HepG2 (cell line): ENCODE measurements around the gene ZDHHC14. TPM values are rescaled to one million over a fixed set of nuclear protein-coding genes. Genes with fewer than 3 reads are reported as not detected.

Source experiments
- ATF7-NPFF ChIP-seq: sonication (generic); formaldehyde crosslinking; IDR thresholded peaks from 2 replicates; pipeline ENCODE4 v1.8.1; 2023; ENCODE audit warnings: mild to moderate bottlenecking, low read depth, missing genetic modification reagents, moderate library complexity
- CBX2 ChIP-seq, 2 experiments: fragments of 200-600 bp in 1 of 2; sonication (generic); formaldehyde crosslinking in 1 of 2; IDR thresholded peaks; 2 replicates each; pipeline versions ENCODE4 v1.7.0 to v1.8.1; 2018 to 2022; ENCODE audit warnings: low read depth in 2 of 2, low read length in 1 of 2, mild to moderate bottlenecking in 1 of 2, missing genetic modification reagents in 1 of 2
- HINFP ChIP-seq: sonication (generic); formaldehyde crosslinking; IDR thresholded peaks from 2 replicates; pipeline ENCODE4 v1.4.0; 2020; ENCODE audit warnings: low read depth, mild to moderate bottlenecking, missing genetic modification reagents
- JUND ChIP-seq: sonication (generic); formaldehyde crosslinking; IDR thresholded peaks from 2 replicates; pipeline ENCODE4 v1.8.0; 2022; ENCODE audit warnings: mild to moderate bottlenecking, missing genetic modification reagents
- MTA3 ChIP-seq: sonication (generic); formaldehyde crosslinking; IDR thresholded peaks from 2 replicates; pipeline ENCODE4 v1.4.0; 2020; ENCODE audit warnings: missing genetic modification reagents
- PITX1 ChIP-seq: sonication (generic); formaldehyde crosslinking; IDR thresholded peaks from 2 replicates; pipeline ENCODE4 v1.5.1; 2020; ENCODE audit warnings: mild to moderate bottlenecking, missing genetic modification reagents
- SCMH1 ChIP-seq: sonication (generic); formaldehyde crosslinking; IDR thresholded peaks from 2 replicates; pipeline ENCODE4 v1.9.0; 2021; ENCODE audit warnings: missing genetic modification reagents, mild to moderate bottlenecking, borderline replicate concordance
- SIX4 ChIP-seq: sonication (generic); formaldehyde crosslinking; IDR thresholded peaks from 2 replicates; pipeline ENCODE4 v1.4.0; 2020; ENCODE audit warnings: missing genetic modification reagents
- SOX5 ChIP-seq: IDR thresholded peaks from 2 replicates; pipeline ENCODE4 v1.6.1; 2016; ENCODE audit warnings: borderline replicate concordance
- ZBTB42 ChIP-seq: sonication (generic); formaldehyde crosslinking; IDR thresholded peaks from 2 replicates; pipeline ENCODE4 v1.5.0; 2020; ENCODE audit warnings: mild to moderate bottlenecking, missing genetic modification reagents
- ZNF232 ChIP-seq: sonication (generic); formaldehyde crosslinking; IDR thresholded peaks from 2 replicates; pipeline ENCODE4 v1.4.0; 2020; ENCODE audit warnings: missing genetic modification reagents, borderline replicate concordance
- ZNF572 ChIP-seq: sonication (generic); formaldehyde crosslinking; IDR thresholded peaks from 2 replicates; pipeline ENCODE4 v1.5.1; 2020; ENCODE audit warnings: mild to moderate bottlenecking, missing genetic modification reagents
- ZNF607 ChIP-seq: sonication (generic); formaldehyde crosslinking; IDR thresholded peaks from 2 replicates; pipeline ENCODE4 v1.5.1; 2020; ENCODE audit warnings: missing genetic modification reagents, mild to moderate bottlenecking, borderline replicate concordance
- ZNF619 ChIP-seq: sonication (generic); formaldehyde crosslinking; IDR thresholded peaks from 2 replicates; pipeline ENCODE4 v1.4.0; 2020; ENCODE audit warnings: mild to moderate bottlenecking, missing genetic modification reagents
- ZNF737 ChIP-seq: sonication (generic); formaldehyde crosslinking; IDR thresholded peaks from 2 replicates; pipeline ENCODE4 v1.5.0; 2020; ENCODE audit warnings: missing genetic modification reagents, mild to moderate bottlenecking, borderline replicate concordance
- ZNF781 ChIP-seq: sonication (generic); formaldehyde crosslinking; IDR thresholded peaks from 2 replicates; pipeline ENCODE4 v1.5.1; 2020; ENCODE audit warnings: borderline replicate concordance, mild to moderate bottlenecking, missing genetic modification reagents; ENCODE audit errors: not compliant biosample characterization
- ZNF83 ChIP-seq: sonication (generic); formaldehyde crosslinking; IDR thresholded peaks from 2 replicates; pipeline ENCODE4 v1.4.0; 2020; ENCODE audit warnings: missing genetic modification reagents, mild to moderate bottlenecking, borderline replicate concordance
- polyA plus RNA-seq, 8 experiments: library from polyadenylated mRNA; depleted of rRNA in 3 of 8; stranded (reverse) in 7 of 8; unstranded in 1 of 8; fragments of >200 nt; fragmentation: Illumina TruSeq in 4 of 8; extraction: Trizol in 4 of 8; gene quantifications; 2 replicates each; pipeline versions ENCODE4 v1.2.1 to v1.2.3, GENCODE V29; 2011 to 2016; ENCODE audit warnings: low read depth in 4 of 8, missing spikeins in 1 of 8, mixed read lengths in 1 of 8; ENCODE audit not compliant: insufficient read depth in 1 of 8
- total RNA-seq, 5 experiments: library from RNA; depleted of rRNA; stranded (reverse); fragments of >200 nt; fragmentation: Illumina TruSeq; extraction: Trizol; gene quantifications; 2 replicates each; pipeline ENCODE4 v1.2.3, GENCODE V29; 2016; ENCODE audit warnings: low read depth in 1 of 5
- TF ChIP-seq, protein P1 (sequence below): sonication (generic); formaldehyde crosslinking; IDR thresholded peaks from 2 replicates; pipeline ENCODE4 v1.5.0; 2020; ENCODE audit warnings: mild to moderate bottlenecking, missing genetic modification reagents
- TF ChIP-seq, protein P2 (sequence below): sonication (generic); formaldehyde crosslinking; IDR thresholded peaks from 2 replicates; pipeline ENCODE4 v1.8.1; 2023; ENCODE audit warnings: missing genetic modification reagents, mild to moderate bottlenecking, borderline replicate concordance
- TF ChIP-seq, protein P3 (sequence below): sonication (generic); formaldehyde crosslinking; IDR thresholded peaks from 2 replicates; pipeline ENCODE4 v1.4.0; 2020; ENCODE audit warnings: mild to moderate bottlenecking, low read depth, missing genetic modification reagents

Gene ZDHHC14
- total and polyA plus RNA-seq, 2 of the 13 experiments (the other 11 are each of a cell fraction or from before 2014, with no cell fraction given), result 3.7 to 9.5 TPM

DNA sequence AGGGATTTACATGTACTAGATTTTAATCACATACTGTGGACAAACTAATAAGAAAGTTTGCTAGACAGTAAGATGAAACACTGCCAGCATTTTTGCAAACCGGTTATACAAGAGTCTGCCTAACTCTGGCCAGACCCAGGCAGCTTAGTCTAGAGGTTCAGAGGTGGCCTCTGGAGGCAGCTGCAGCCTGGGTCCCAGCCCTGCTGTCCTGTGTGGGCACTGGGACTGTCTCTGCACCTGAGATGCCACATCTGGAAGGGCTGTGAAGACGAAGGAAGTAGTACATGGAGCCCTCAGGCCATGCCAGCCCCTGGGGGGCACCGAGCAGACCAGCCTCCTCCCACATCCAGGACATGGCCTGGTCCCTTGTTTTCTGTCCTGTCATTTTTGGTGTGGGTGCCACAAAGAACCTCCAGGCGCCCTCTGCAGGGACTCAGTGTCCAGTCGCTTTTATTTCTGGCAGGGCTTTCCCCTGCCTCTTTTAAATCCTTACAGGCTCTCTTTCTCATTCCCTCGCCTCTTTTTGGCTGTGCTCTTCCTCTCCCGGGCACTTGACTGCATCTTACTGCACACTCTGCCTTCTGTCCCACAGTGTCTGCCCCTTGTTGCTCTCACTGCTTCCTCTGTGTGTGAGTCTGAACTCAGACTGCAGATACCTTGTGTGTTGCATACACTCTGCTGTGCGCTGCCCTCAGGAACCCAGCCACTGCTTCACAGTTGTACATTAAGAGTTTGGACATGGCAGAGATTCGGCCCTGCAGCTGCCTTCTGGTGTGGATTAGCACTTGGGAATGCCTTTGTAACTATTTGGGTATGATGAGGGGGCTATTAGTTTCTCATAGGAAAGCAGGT is 216.7 kb downstream of the ZDHHC14 start (continued):
- TF ChIP-seq ZNF607 (CRISPR knock-in tag) (no peak), MTA3 (CRISPR knock-in tag) (no peak), ATF7-NPFF (CRISPR knock-in tag) (no peak), ZNF572 (no peak), SCMH1 (CRISPR knock-in tag) (no peak), ZNF781 (CRISPR knock-in tag) (peak; percentile 26), SIX4 (CRISPR knock-in tag) (no peak), CBX2 (IDR thresholded peaks at IDR 0.05; ENCODE audit: low read depth, low read length) (no peak), CBX2 (CRISPR knock-in tag; IDR thresholded peaks at IDR 0.05; ENCODE audit: low read depth) (no peak), SOX5 (CRISPR knock-in tag) (no peak), JUND (CRISPR knock-in tag) (no peak), ZNF619 (peak; percentile 76), ZNF83 (CRISPR knock-in tag) (0 out of 2 replicates have a peak, but pooled peaks have one; percentile 26), ZNF232 (0 out of 2 replicates have a peak, but pooled peaks have one; percentile 51), PITX1 (CRISPR knock-in tag) (no peak), ZNF737 (CRISPR knock-in tag) (no peak), ZBTB42 (CRISPR knock-in tag) (no peak), HINFP (no peak)
- TF ChIP-seq, protein P1, sequence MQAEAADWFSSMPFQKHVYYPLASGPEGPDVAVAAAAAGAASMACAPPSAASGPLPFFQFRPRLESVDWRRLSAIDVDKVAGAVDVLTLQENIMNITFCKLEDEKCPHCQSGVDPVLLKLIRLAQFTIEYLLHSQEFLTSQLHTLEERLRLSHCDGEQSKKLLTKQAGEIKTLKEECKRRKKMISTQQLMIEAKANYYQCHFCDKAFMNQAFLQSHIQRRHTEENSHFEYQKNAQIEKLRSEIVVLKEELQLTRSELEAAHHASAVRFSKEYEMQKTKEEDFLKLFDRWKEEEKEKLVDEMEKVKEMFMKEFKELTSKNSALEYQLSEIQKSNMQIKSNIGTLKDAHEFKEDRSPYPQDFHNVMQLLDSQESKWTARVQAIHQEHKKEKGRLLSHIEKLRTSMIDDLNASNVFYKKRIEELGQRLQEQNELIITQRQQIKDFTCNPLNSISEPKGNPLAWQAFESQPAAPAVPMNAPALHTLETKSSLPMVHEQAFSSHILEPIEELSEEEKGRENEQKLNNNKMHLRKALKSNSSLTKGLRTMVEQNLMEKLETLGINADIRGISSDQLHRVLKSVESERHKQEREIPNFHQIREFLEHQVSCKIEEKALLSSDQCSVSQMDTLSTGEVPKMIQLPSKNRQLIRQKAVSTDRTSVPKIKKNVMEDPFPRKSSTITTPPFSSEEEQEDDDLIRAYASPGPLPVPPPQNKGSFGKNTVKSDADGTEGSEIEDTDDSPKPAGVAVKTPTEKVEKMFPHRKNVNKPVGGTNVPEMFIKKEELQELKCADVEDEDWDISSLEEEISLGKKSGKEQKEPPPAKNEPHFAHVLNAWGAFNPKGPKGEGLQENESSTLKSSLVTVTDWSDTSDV (CRISPR knock-in tag), result no peak
- TF ChIP-seq, protein P2, sequence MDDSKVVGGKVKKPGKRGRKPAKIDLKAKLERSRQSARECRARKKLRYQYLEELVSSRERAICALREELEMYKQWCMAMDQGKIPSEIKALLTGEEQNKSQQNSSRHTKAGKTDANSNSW, result no peak
- TF ChIP-seq, protein P3, sequence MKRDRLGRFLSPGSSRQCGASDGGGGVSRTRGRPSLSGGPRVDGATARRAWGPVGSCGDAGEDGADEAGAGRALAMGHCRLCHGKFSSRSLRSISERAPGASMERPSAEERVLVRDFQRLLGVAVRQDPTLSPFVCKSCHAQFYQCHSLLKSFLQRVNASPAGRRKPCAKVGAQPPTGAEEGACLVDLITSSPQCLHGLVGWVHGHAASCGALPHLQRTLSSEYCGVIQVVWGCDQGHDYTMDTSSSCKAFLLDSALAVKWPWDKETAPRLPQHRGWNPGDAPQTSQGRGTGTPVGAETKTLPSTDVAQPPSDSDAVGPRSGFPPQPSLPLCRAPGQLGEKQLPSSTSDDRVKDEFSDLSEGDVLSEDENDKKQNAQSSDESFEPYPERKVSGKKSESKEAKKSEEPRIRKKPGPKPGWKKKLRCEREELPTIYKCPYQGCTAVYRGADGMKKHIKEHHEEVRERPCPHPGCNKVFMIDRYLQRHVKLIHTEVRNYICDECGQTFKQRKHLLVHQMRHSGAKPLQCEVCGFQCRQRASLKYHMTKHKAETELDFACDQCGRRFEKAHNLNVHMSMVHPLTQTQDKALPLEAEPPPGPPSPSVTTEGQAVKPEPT (CRISPR knock-in tag), result peak; percentile 79; the same call in 1 of the 2 replicates
